Caki2 (cell line): ENCODE measurements around the gene SRBD1. TPM values are rescaled to one million over a fixed set of nuclear protein-coding genes. Genes with fewer than 3 reads are reported as not detected.
A peak's percentile ranks its signal among the peaks of the same experiment; 100 is the strongest.

Experiments
- DNase-seq: peaks from one replicate; pipeline ENCODE4 v3.0.0-alpha.2; 2015; ENCODE audit warnings: low read depth
- in situ Hi-C: cut with HindIII; loops from 2 replicates; pipeline ENCODE4 v1.10.0; 2016; ENCODE audit warnings: low sequenced_read_pairs, low pct_unique_long_range_greater_than_20kb, mixed read lengths
- total RNA-seq: library from RNA; depleted of rRNA; stranded (reverse); fragments of >200 nt; shearing (Covaris generic); gene quantifications from 2 replicates; pipeline ENCODE4 v1.2.3, GENCODE V29; 2014; ENCODE audit warnings: low replicate concordance

The SRBD1 gene
- total RNA-seq, 1 experiment from 2014 or later, result 4.7 TPM

- in situ Hi-C loops, result no loop called here
- DNase-seq, result no peak
These were observed 100.2 kb downstream of the SRBD1 start for GRCh38 chr2:45510701-45511420.

- DNase-seq, result no peak
- in situ Hi-C loops, result no loop called here
These were observed 104.3 kb downstream of the SRBD1 start for GRCh38 chr2:45506756-45507155.

- DNase-seq, result no peak
- in situ Hi-C loops, result no loop called here
These were observed 105.9 kb downstream of the SRBD1 start for GRCh38 chr2:45505138-45505537.

- in situ Hi-C loops, result loop anchor here (25.0 kb wide), 1 partner anchor 512 kb away; no protein-coding TSS in a partner anchor
- DNase-seq, result no peak
These were observed 112.2 kb downstream of the SRBD1 start for GRCh38 chr2:45498661-45499550.

GRCh38 chr2:45497355-45497754, 113.7 kb downstream of the SRBD1 start:
- in situ Hi-C loops, result loop anchor here (25.0 kb wide), 1 partner anchor 510 kb away; no protein-coding TSS in a partner anchor

GRCh38 chr2:45496869-45497268, 114.2 kb downstream of the SRBD1 start:
- in situ Hi-C loops, result loop anchor here (25.0 kb wide), 1 partner anchor 510 kb away; no protein-coding TSS in a partner anchor
- DNase-seq, result no peak

More at GRCh38 chr2:45497355-45497754, 113.7 kb downstream of the SRBD1 start:
- no peak for DNase-seq

GRCh38 chr2:45494978-45495293, 116.1 kb downstream of the SRBD1 start:
- in situ Hi-C loops, result loop anchor here (25.0 kb wide), 1 partner anchor 508 kb away; no protein-coding TSS in a partner anchor

GRCh38 chr2:45494275-45494977, 116.6 kb downstream of the SRBD1 start:
- DNase-seq, result peak; percentile 53
- in situ Hi-C loops, result loop anchor here (25.0 kb wide), 1 partner anchor 507 kb away; no protein-coding TSS in a partner anchor

More at GRCh38 chr2:45494978-45495293, 116.1 kb downstream of the SRBD1 start:
- DNase-seq, result no peak

- in situ Hi-C loops, result loop anchor here (25.0 kb wide), 1 partner anchor 498 kb away; no protein-coding TSS in a partner anchor
- no peak for DNase-seq
These were observed 126.1 kb downstream of the SRBD1 start for GRCh38 chr2:45484965-45485364.

GRCh38 chr2:45483997-45484396, 127.1 kb downstream of the SRBD1 start:
- DNase-seq, result no peak
- in situ Hi-C loops, result loop anchor here (25.0 kb wide), 1 partner anchor 497 kb away; no protein-coding TSS in a partner anchor

- no peak for DNase-seq
- in situ Hi-C loops, result loop anchor here (25.0 kb wide), 1 partner anchor 490 kb away; no protein-coding TSS in a partner anchor
These were observed 133.5 kb downstream of the SRBD1 start for GRCh38 chr2:45477546-45477945.

- in situ Hi-C loops, result no loop called here
- DNase-seq, result no peak
These were observed 140.5 kb downstream of the SRBD1 start for GRCh38 chr2:45470531-45470930.

- DNase-seq, result no peak
- in situ Hi-C loops, result no loop called here
These were observed 141.6 kb downstream of the SRBD1 start for GRCh38 chr2:45469314-45470099.

- DNase-seq, result no peak
- in situ Hi-C loops, result no loop called here
These were observed 142.8 kb downstream of the SRBD1 start for GRCh38 chr2:45468279-45468678.

GRCh38 chr2:45466053-45466452, 145.0 kb downstream of the SRBD1 start:
- DNase-seq, result no peak
- in situ Hi-C loops, result no loop called here

GRCh38 chr2:45460825-45461224, 150.2 kb downstream of the SRBD1 start:
- in situ Hi-C loops, result no loop called here
- DNase-seq, result peak; percentile 64

GRCh38 chr2:45459860-45460259, 151.2 kb downstream of the SRBD1 start:
- in situ Hi-C loops, result no loop called here
- DNase-seq, result peak; percentile 59
